ENCODE measurements around the gene PIK3IP1.

DNA sequence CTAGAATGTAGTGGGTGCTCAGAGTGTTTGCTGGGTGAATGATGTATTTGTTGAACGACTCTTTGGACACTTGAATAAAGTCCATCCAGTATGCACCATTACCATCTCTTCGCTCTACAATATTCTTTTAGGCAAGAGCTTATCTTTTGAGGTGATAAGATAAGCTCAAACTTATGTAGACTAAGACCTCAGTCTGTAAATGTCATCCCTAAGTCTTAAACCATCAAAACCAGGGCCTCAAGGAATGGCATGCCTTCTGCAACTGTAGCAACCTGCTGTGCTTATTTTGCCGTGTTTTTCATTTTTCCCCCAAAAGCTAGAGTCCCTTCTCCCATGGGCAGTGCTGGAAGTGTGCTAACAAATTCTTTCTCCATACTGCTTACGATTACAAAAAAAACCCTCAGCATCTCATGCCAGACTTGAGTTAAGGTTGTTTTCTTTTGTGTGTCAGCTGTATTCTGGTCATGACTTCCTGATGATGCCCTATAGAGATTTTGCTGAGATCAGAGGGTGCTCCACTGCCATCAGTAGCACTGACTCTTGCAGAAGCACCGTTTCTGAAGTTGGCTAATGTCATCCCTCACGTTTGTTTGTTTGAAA, 52.4 kb downstream of the PIK3IP1 start:
- TF ChIP-seq, protein P1, sequence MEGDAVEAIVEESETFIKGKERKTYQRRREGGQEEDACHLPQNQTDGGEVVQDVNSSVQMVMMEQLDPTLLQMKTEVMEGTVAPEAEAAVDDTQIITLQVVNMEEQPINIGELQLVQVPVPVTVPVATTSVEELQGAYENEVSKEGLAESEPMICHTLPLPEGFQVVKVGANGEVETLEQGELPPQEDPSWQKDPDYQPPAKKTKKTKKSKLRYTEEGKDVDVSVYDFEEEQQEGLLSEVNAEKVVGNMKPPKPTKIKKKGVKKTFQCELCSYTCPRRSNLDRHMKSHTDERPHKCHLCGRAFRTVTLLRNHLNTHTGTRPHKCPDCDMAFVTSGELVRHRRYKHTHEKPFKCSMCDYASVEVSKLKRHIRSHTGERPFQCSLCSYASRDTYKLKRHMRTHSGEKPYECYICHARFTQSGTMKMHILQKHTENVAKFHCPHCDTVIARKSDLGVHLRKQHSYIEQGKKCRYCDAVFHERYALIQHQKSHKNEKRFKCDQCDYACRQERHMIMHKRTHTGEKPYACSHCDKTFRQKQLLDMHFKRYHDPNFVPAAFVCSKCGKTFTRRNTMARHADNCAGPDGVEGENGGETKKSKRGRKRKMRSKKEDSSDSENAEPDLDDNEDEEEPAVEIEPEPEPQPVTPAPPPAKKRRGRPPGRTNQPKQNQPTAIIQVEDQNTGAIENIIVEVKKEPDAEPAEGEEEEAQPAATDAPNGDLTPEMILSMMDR (IDR thresholded peaks at IDR 0.05) = no peak
- TF ChIP-seq ZFX (IDR thresholded peaks at IDR 0.05; ENCODE audit: borderline replicate concordance) = no peak

Measured in 22Rv1 (cell line).